Eye (tissue), 1 donor: ENCODE data around the gene FAM131C.

Experiments used
- DNase-seq: peaks from one replicate; pipeline ENCODE4 v3.0.0-alpha.2; 2015

The FAM131C gene

GRCh38 chr1:16013908-16014258, 59.6 kb downstream of the FAM131C start:
- no peak for DNase-seq

- peak; percentile 68 for DNase-seq
Measured at GRCh38 chr1:16013220-16013907, 60.1 kb downstream of the FAM131C start.

- DNase-seq: peak; percentile 73
Measured at GRCh38 chr1:16012590-16013219, 60.7 kb downstream of the FAM131C start.

- DNase-seq: no peak
Measured at GRCh38 chr1:16011936-16012589, 61.4 kb downstream of the FAM131C start.

GRCh38 chr1:16010837-16011236, 62.6 kb downstream of the FAM131C start:
- DNase-seq: no peak

GRCh38 chr1:16009678-16010077, 63.8 kb downstream of the FAM131C start:
- DNase-seq: no peak

- DNase-seq: peak; percentile 94
Measured at GRCh38 chr1:16009030-16009460, 64.4 kb downstream of the FAM131C start.
